Measurements from ENCODE around the gene WSCD1.

WSCD1 gene

GRCh38 chr17:6086603-6087400, 16.6 kb downstream of the WSCD1 start:
- no peak for DNase-seq (ENCODE audit: low spot score)

- no peak for DNase-seq (ENCODE audit: low spot score)
Measured at GRCh38 chr17:6088141-6088540, 18.0 kb downstream of the WSCD1 start.

DNA sequence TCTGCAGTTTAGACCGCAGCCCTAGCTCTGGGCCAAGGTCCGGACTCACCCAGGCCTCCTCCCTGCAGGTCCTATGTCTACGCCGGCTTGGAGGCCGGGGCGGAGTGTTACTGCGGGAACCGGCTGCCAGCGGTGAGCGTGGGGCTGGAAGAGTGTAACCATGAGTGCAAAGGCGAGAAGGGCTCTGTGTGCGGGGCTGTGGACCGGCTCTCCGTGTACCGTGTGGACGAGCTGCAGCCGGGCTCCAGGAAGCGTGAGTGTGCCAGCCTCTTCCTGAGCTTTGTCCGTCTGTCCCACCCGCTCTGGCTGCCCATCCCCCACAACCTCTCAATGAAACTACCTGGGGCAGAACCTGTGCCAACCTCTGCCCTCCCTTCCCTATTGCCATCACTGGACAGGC, 20.1 kb downstream of the WSCD1 start:
- no peak for DNase-seq (ENCODE audit: low spot score)

- no peak for DNase-seq (ENCODE audit: low spot score)
Measured at GRCh38 chr17:6092182-6092902, 22.2 kb downstream of the WSCD1 start.

DNA sequence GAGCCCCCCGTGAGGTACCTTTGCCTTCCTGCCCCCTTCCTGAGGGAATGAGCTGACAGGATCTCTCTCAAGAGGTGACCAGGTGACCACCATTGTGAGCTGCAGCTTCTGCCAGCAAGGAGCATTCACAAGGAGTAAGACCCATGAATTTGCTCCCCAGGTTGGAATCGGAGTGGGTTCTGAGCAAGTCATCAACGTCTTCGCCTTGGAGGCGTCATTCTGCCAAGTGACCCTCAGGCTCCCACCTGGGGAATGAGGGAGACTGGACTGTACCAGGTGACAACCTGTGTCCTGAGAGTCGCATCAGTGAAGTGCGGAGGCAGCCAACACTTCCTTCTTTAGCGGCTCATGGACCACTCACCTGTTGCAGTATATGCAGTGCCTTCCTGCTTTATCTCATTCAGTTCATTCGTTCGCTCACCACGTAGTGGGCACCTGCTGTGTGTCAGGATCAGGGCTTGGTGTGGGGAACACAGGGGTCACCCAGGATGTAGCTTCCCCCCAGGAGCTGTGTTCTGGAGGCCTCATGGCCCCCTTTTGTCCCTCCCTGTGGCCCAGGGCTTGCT, 22.8 kb downstream of the WSCD1 start:
- no peak for DNase-seq (ENCODE audit: low spot score)

- no peak for DNase-seq (ENCODE audit: low spot score)
Measured at GRCh38 chr17:6094453-6094852, 24.3 kb downstream of the WSCD1 start.

DNA sequence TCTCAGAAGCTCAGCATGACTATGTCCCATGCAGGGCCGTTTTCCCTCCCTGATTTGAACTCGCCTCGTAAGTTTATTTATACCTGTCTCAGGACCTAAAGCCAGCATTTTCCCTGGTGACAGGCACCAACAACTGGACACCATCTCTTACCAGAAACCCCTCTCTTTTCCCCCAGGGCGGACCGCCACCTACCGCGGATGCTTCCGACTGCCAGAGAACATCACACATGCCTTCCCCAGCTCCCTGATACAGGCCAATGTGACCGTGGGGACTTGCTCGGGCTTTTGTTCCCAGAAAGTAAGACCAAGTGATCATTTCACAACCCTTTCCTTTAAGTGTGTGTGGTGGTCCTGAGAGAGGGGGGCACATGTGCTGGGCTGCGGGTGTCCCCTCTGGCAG, 24.7 kb downstream of the WSCD1 start:
- no peak for DNase-seq (ENCODE audit: low spot score)

DNA sequence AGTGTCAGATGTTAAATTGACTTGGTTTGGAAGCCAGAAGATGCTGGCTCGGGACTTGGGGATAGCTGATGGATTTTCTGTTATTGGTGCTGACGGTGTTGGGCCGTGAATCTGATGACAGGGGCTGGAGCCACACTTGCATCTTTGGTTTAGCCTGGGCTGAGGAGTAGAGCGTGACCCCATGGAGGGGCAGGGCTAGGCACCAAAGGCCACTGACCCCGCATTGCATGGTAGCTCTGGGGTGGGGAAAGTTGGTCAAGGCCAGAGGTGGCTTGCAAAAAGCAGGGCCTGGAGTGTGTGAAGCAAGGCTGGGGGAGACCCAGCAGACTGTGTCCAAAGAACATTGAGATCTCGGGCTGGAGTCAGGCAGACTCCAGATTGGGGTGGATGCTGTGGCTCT, 25.3 kb downstream of the WSCD1 start:
- no peak for DNase-seq (ENCODE audit: low spot score)

DNA sequence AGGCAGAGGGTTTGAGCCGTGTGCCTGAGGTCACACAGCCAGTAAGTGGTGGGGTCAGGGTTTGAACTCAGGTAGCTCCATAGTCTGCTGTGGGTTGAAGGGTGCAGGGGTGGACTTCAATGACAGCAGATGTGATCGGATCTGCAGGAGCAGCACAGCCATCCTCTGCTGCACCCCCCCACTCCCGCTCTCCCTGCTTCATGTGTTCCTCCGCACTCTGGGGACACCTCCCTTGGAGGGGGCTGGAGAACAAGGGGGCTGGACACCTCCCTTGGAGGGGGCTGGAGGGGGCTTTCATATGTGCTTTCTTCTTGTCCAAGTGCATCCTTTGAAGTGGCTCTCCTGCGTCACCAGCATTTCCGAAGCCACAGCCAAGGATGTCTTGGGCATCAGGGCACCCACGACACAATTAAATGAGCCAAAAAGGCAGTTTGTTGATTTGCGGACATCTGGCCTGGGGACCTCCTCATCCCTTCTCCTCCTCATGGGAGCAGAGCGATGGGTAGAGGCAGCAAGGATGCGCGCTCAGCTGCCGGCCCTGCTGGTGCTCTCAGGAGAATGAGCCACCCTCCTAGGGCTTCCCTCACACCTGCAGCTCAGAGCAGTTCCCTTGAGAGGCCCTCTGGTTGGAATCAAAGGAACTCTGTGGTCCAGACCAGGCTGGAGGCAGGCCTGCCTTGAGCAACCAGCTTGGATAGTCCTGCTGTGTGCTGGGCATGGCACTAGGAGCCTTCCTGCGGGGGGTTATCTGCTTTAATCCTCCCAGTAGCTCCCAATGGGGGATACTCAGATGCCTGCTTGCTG, 26.2 kb downstream of the WSCD1 start:
- no peak for DNase-seq (ENCODE audit: low spot score)

GRCh38 chr17:6097005-6097279, 26.8 kb downstream of the WSCD1 start:
- no peak for DNase-seq (ENCODE audit: low spot score)

DNA sequence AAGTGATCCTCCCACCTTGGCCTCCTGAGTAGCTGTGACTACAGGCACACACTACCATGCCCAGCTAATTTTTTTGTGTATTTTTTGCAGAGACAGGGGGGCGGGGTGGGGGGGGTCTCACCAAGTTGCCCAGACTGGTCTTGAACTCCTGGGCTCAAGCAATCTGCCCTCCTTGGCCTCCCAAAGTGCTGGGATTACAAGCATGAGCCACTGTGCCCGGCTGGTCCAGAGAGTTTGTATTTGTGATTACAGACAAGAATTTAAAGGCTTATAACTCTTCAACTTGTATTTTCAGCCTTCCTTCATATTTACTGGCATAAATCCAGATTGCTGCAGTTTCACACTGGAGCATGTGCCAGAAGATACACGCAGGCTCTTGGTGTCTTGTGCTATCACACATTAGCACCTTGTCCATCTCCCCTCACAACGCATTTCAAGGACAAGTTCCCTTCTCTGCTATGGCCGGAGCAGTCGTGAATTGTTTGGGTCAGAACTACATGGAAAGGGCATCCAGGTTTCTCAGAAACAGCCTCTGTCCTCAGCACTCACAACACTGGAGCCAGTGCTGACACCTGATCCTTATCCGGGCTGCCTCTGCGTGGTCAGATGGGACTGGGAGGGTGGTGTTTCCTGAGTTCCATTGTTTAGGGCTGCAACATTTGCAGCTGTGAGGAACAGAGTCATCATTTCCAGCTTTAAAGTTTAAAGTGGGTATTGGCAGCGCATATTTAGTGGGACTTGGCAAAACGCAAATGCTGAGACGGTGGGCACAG, 28.1 kb downstream of the WSCD1 start:
- no peak for DNase-seq (ENCODE audit: low spot score)

- DNase-seq (ENCODE audit: low spot score) = no peak
Measured at GRCh38 chr17:6098823-6099180, 28.6 kb downstream of the WSCD1 start.

- no peak for DNase-seq (ENCODE audit: low spot score)
Measured at GRCh38 chr17:6099492-6099891, 29.3 kb downstream of the WSCD1 start.

DNA sequence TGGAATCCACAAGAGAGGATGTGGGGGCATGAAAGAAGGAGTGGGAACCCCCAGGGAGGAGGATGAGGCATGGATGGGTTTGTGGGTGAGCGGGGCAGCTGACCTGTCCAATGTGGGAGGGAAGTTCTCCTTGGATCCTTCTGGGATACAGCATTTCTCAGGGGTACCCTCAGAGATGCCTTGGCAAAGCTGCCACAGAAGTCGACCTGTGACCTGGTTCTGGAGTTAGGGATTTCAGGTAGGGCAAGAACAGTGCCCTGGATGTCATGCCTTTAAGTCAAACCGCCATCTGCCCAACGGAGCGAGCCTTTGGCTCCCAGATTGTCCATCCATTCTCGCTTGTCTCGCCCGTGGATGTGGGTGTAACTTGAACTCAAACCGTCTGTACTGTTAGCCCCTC, 30.0 kb downstream of the WSCD1 start:
- DNase-seq (ENCODE audit: low spot score) = no peak

DNA sequence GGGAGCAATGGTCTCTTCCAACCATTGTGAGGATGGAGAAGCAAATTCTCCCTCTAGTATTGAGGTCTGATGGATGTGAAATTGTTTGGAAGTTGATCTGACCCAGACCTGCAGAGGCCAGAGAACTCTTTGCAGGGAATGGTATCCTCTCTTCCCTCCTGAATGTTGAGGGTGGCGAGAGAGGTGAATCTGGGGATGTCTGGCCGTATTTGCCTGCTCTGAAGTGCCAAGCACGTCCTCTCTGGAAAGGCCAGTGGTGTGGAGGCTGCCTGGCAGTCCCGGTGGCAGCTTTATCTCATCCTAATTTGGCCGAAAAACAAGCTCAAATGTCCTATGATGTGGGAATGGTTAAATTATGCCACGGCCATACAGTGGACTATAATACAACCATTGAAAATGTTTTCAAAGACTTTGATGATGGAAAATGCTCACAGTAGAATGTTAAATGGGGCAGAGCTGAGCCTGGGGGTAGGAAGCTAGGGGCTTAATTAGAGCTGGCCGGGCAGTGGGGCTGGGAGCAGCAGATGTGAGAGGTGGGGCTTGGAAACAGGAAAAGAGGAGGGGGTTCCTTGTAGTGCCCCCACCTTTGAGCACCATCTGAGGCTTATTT, 30.8 kb downstream of the WSCD1 start:
- no peak for DNase-seq (ENCODE audit: low spot score)

GRCh38 chr17:6101706-6102105, 31.5 kb downstream of the WSCD1 start:
- DNase-seq (ENCODE audit: low spot score) = no peak

GRCh38 chr17:6102615-6103014, 32.4 kb downstream of the WSCD1 start:
- no peak for DNase-seq (ENCODE audit: low spot score)

GRCh38 chr17:6104956-6105648, 34.9 kb downstream of the WSCD1 start:
- no peak for DNase-seq (ENCODE audit: low spot score)

DNA sequence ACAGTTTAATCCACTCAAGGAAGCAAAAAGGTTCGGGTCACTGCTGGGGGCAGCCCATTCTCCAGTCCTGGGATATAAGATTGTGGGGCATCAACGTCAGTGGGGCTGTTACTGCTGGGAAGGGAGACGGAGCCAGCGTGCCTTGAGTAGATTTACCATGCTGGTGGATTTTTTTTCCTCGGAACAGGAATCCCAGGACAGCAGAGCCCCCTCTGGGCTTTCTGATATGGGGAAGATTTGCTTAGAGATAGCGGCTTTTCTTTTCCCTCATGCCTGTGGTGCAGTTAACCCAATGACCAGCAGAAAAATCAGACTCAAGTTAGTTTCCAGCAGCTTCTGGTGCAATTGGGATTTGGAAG, 35.4 kb downstream of the WSCD1 start:
- no peak for DNase-seq (ENCODE audit: low spot score)

GRCh38 chr17:6106212-6106611, 36.0 kb downstream of the WSCD1 start:
- DNase-seq (ENCODE audit: low spot score) = no peak

DNA sequence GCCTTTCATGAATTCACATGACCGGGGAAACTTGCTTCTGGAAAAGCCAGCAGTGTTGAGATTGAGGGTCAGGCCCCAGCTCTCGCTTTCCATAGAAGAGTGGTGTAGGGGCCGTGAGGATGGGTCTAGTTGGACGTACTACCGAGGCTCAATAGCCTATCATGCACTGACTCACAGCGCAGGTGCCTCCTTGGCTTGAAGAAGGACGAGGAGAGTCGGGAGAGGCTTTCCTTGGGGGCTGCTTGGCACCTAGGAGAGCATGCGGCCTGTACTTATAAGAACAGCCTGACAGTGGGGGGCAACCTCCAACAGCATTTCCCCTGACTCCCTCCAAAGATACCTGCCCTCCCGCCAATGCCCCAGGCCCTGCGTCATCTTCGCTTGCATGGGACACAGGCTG, 37.6 kb downstream of the WSCD1 start:
- no peak for DNase-seq (ENCODE audit: low spot score)
